Gastrocnemius medialis (tissue), 4 donors: ENCODE measurements around the gene GALK2. TPM values are rescaled to one million over a fixed set of nuclear protein-coding genes. Genes with fewer than 3 reads are reported as not detected.

ENCODE experiments used
- ATAC-seq, 2 donors: fragments of 150-250 bp; one replicate each; pipeline ENCODE4 v1.9.1; 2016
- DNase-seq, 2 donors: peaks; one replicate each; pipeline ENCODE4 v3.0.0-alpha.2; 2019
- H3K27ac ChIP-seq, 4 donors: fragments of 200-600 bp; sonication (generic); 1 replicate in 1 of 4; 2 replicates in 3 of 4; pipeline ENCODE4 v1.5.1; 2016 to 2018; ENCODE audit warnings: mild to moderate bottlenecking in 2 of 4, moderate library complexity in 1 of 4
- H3K27me3 ChIP-seq, 3 donors: fragments of 200-600 bp; sonication (generic) in 2 of 3; 1 replicate in 1 of 3; 2 replicates in 2 of 3; pipeline versions ENCODE4 v1.5.1 to v1.6.0; 2016 to 2019; ENCODE audit warnings: mild to moderate bottlenecking in 1 of 3, moderate library complexity in 1 of 3
- H3K36me3 ChIP-seq, 2 donors: fragments of 200-600 bp; sonication (generic) in 1 of 2; one replicate each; pipeline ENCODE4 v1.5.1; 2017 to 2018
- H3K4me1 ChIP-seq, 2 donors: fragments of 200-600 bp; sonication (generic) in 1 of 2; one replicate each; pipeline ENCODE4 v1.5.1; 2016 to 2017; ENCODE audit warnings: mild to moderate bottlenecking in 2 of 2
- H3K4me3 ChIP-seq, 4 donors: fragments of 200-600 bp; sonication (generic) in 3 of 4; 1 replicate in 1 of 4; 2 replicates in 3 of 4; pipeline ENCODE4 v1.5.1; 2016 to 2019; ENCODE audit warnings: mild to moderate bottlenecking in 2 of 4
- H3K9me3 ChIP-seq, 3 donors: fragments of 200-600 bp; sonication (generic) in 2 of 3; 1 replicate in 1 of 3; 2 replicates in 2 of 3; pipeline ENCODE4 v1.5.1; 2016 to 2019
- POLR2A ChIP-seq, 2 donors: fragments of 450-650 bp; IDR thresholded peaks; one replicate each; pipeline ENCODE4 v1.6.1; 2017; ENCODE audit warnings: antibody characterized with exemption in 2 of 2, mild to moderate bottlenecking in 2 of 2, moderate library complexity in 2 of 2
- in situ Hi-C, 4 donors: fragments of 200-750 bp; cut with MboI; loops; one replicate each; pipeline versions ENCODE4 v1.15.0 to v1.8.0; 2017; ENCODE audit warnings: low sequenced_read_pairs in 4 of 4
- intact Hi-C: fragments of 100-400 bp; cut with DNase I; formaldehyde crosslinking; loops from one replicate; pipeline ENCODE4 v1.15.1; 2023; ENCODE audit warnings: low total_unique reads
- microRNA-seq, 2 donors: library from miRNA; unstranded; fragments of <30 nt; microRNA quantifications; one replicate each; pipeline ENCODE4, GENCODE V29; 2016; ENCODE audit warnings: borderline replicate concordance in 2 of 2
- total RNA-seq, 4 donors: library from RNA; depleted of rRNA; stranded (reverse); fragments of >200 nt; gene quantifications; one replicate each; pipeline versions ENCODE4 v1.1.0 to v1.2.3, GENCODE V29; 2016
- TF ChIP-seq, protein P1 (sequence below), 5 experiments: fragments of 450-650 bp in 3 of 5; fragments of 200-600 bp in 2 of 5; sonication (generic) in 2 of 5; IDR thresholded peaks in 4 of 5; conservative IDR thresholded peaks in 1 of 5; 1 replicate in 4 of 5; 2 replicates in 1 of 5; pipeline ENCODE4 v1.5.1; 2016 to 2019; ENCODE audit warnings: antibody characterized with exemption in 5 of 5, mild to moderate bottlenecking in 3 of 5, moderate library complexity in 3 of 5

GALK2 gene
- total RNA-seq, 4 donors from 2014 or later = 19.1 to 29.5 (median 22.9) TPM

DNA sequence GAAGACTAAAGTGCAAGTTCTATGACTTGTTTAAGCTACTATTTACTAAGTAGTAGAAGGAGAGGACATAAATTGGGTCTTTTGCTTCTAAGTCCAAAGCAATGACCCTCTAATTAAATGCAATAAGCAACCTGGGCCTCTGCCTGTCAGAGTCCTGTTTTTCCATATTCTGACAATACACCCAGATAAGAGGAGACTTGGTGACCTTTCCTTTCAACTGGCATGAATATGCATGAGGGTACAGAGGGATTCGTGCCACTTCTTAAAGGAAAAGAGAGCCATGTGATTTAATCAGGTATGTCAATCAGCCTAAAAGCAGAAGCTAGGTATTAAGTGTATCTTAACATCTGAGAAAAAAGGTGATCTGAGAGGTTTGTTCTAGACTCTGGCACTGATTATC lies 202.3 kb downstream of the GALK2 start:
- intact Hi-C loops (no loop called here), in situ Hi-C loops (no loop called here)
- Histone ChIP-seq H3K9me3 (no peaks in the 10 kb centered on the region), H3K27me3 (no peaks in the 10 kb centered on the region), H3K4me1 (no peaks in the 10 kb centered on the region), H3K4me3 (no peak overlapping the region), H3K27ac (no peak overlapping the region), H3K36me3 (no peaks in the 10 kb centered on the region)
- ATAC-seq (no peak), DNase-seq (no peak)
- TF ChIP-seq, protein P1, sequence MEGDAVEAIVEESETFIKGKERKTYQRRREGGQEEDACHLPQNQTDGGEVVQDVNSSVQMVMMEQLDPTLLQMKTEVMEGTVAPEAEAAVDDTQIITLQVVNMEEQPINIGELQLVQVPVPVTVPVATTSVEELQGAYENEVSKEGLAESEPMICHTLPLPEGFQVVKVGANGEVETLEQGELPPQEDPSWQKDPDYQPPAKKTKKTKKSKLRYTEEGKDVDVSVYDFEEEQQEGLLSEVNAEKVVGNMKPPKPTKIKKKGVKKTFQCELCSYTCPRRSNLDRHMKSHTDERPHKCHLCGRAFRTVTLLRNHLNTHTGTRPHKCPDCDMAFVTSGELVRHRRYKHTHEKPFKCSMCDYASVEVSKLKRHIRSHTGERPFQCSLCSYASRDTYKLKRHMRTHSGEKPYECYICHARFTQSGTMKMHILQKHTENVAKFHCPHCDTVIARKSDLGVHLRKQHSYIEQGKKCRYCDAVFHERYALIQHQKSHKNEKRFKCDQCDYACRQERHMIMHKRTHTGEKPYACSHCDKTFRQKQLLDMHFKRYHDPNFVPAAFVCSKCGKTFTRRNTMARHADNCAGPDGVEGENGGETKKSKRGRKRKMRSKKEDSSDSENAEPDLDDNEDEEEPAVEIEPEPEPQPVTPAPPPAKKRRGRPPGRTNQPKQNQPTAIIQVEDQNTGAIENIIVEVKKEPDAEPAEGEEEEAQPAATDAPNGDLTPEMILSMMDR (IDR thresholded peaks at IDR 0.05 in 4 of 5, conservative IDR thresholded peaks at IDR 0.05 in 1 of 5) = no peak
- TF ChIP-seq POLR2A (IDR thresholded peaks at IDR 0.05) = no peak

DNA sequence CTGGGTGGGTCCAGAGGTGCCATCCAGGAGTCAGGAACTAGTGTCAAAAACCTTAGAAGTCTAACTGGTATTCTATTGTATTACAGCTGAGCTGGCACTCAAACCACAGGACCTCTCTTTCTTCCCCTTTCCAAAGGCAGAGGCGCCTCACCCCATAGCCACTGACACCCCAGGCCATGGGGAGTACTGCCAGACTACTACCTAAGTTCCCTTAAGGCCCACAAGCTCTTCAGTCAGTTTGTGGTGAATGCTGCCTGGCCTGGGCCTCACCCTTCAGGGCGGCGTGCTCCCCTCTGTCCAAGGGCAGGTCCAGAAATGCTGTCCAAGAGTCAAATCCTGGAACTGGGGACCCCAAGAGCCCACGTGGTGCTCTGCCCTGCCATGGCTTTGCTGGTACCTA lies 209.9 kb downstream of the GALK2 start:
- no peak for TF ChIP-seq POLR2A (IDR thresholded peaks at IDR 0.05)
- TF ChIP-seq, protein P1 (IDR thresholded peaks at IDR 0.05 in 4 of 5, conservative IDR thresholded peaks at IDR 0.05 in 1 of 5) = no peak
- Histone ChIP-seq H3K27me3 (no peaks in the 10 kb centered on the region), H3K27ac (no peak overlapping the region), H3K9me3 (no peaks in the 10 kb centered on the region), H3K36me3 (no peaks in the 10 kb centered on the region), H3K4me1 (no peaks in the 10 kb centered on the region), H3K4me3 (no peak overlapping the region)
- no peak for DNase-seq
- ATAC-seq = no peak
- intact Hi-C loops = no loop called here
- in situ Hi-C loops = no loop called here

DNA sequence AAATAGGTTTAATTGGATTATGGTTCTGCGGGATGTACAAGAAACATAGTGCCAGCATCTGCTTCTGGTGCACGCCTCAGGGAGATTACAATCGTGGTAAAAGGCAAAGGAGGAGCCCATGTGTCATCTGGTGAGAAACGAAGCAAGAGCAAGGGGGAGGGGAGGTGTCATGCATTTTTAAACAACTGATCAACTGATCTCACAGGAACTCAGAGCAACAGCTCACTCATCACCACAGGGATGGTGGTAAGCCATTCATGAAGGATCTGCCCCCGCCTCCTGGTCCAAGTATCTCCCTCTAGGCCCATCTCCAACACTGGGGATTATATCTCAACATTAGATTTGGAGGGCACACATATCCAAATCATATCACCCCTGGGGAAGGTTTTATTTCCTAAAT lies 210.9 kb downstream of the GALK2 start:
- no peaks in the 10 kb centered on the region for H3K36me3 ChIP-seq
- H3K27ac ChIP-seq = no peak overlapping the region
- intact Hi-C loops (no loop called here), in situ Hi-C loops (no loop called here)
- no peaks in the 10 kb centered on the region for H3K4me1 ChIP-seq
- H3K9me3 ChIP-seq = no peaks in the 10 kb centered on the region
- DNase-seq = no peak
- ATAC-seq = no peak
- TF ChIP-seq, protein P1 (IDR thresholded peaks at IDR 0.05 in 4 of 5, conservative IDR thresholded peaks at IDR 0.05 in 1 of 5) = no peak
- TF ChIP-seq POLR2A (IDR thresholded peaks at IDR 0.05) = no peak
- H3K4me3 ChIP-seq = no peak overlapping the region
- H3K27me3 ChIP-seq = no peaks in the 10 kb centered on the region

Small RNA genes lying within 50 kb of the gene (microRNA-seq; reads per million reads assigned to microRNA genes)
- gene MIR4716 = 0 reads per million in 2 donors

Other genes starting within 250 kb of the GALK2 start
- gene SHC4, start 206.3 kb upstream of the GALK2 start, total RNA-seq = under 1 TPM in 2 of 4 donors, not detected in 2; 0.29 to 0.39 TPM
- gene SECISBP2L, start 123.8 kb upstream of the GALK2 start, total RNA-seq = 10 to 100 TPM; 23.7 to 27.5 (median 24.5) TPM
- gene COPS2, start 14.6 kb upstream of the GALK2 start, total RNA-seq = 10 to 100 TPM; 69.5 to 98.2 (median 93.2) TPM